ENCODE measurements around the gene CACNA1C.

- TF ChIP-seq CTCF (conservative IDR thresholded peaks at IDR 0.05; ENCODE audit: low read length) = no peak
- no peak for TF ChIP-seq EZH2phosphoT487 (IDR thresholded peaks at IDR 0.05; ENCODE audit: borderline replicate concordance, low read depth, low read length)
Observed at GRCh38 chr12:2719392-2719791, 666.6 kb downstream of the CACNA1C start.
